Superior temporal gyrus (tissue), 1 donor: ENCODE measurements around the gene TNFRSF1B.
"Not testable (repeated sequence)": the region's sequence is repeated elsewhere in the genome, so short reads cannot be mapped to it uniquely, and the experiment has no call there.

ENCODE experiments used
- DNase-seq: peaks from one replicate; pipeline ENCODE4 v3.0.0-alpha.2; 2016; ENCODE audit errors: extremely low spot score

TNFRSF1B gene

GRCh38 chr1:12219800-12220199 lies 53.0 kb downstream of the TNFRSF1B start:
- DNase-seq, result no peak

GRCh38 chr1:12220890-12221289 lies 54.1 kb downstream of the TNFRSF1B start:
- no peak for DNase-seq

- not testable (repeated sequence) for DNase-seq
Observed at GRCh38 chr1:12222700-12223099, 55.9 kb downstream of the TNFRSF1B start.

- DNase-seq, result not testable (repeated sequence)
Observed at GRCh38 chr1:12224092-12224491, 57.3 kb downstream of the TNFRSF1B start.

- DNase-seq, result no peak
Observed at GRCh38 chr1:12228979-12229378, 62.2 kb downstream of the TNFRSF1B start.

GRCh38 chr1:12229386-12229834 lies 62.6 kb downstream of the TNFRSF1B start:
- DNase-seq, result no peak

GRCh38 chr1:12229835-12230548 lies 63.2 kb downstream of the TNFRSF1B start, which contains the start of gene VPS13D:
Gene VPS13D, plus strand, starts transcription at chr1:12230030. Its CDS starts 4,237 bp downstream, at chr1:12234267.
- peak; percentile 74 for DNase-seq

- DNase-seq, result no peak
Observed at GRCh38 chr1:12230549-12231275, 63.9 kb downstream of the TNFRSF1B start.

GRCh38 chr1:12231276-12231595 lies 64.4 kb downstream of the TNFRSF1B start:
- DNase-seq, result no peak

GRCh38 chr1:12232221-12232620 lies 65.4 kb downstream of the TNFRSF1B start:
- no peak for DNase-seq

- no peak for DNase-seq
Observed at GRCh38 chr1:12244078-12244477, 77.3 kb downstream of the TNFRSF1B start.

GRCh38 chr1:12244585-12244984 lies 77.8 kb downstream of the TNFRSF1B start:
- no peak for DNase-seq

- DNase-seq, result no peak
Observed at GRCh38 chr1:12245116-12245515, 78.3 kb downstream of the TNFRSF1B start.

GRCh38 chr1:12245733-12246132 lies 78.9 kb downstream of the TNFRSF1B start:
- DNase-seq, result no peak

- DNase-seq, result no peak
Observed at GRCh38 chr1:12246584-12246983, 79.8 kb downstream of the TNFRSF1B start.

GRCh38 chr1:12249181-12249580 lies 82.4 kb downstream of the TNFRSF1B start:
- DNase-seq, result no peak

- DNase-seq, result no peak
Observed at GRCh38 chr1:12249748-12250147, 83.0 kb downstream of the TNFRSF1B start.

GRCh38 chr1:12251442-12251841 lies 84.7 kb downstream of the TNFRSF1B start:
- no peak for DNase-seq

GRCh38 chr1:12255913-12256312 lies 89.1 kb downstream of the TNFRSF1B start:
- no peak for DNase-seq

GRCh38 chr1:12258272-12258671 lies 91.5 kb downstream of the TNFRSF1B start:
- no peak for DNase-seq
